SK-N-SH (cell line): ENCODE data around the gene TNFRSF18. TPM values are rescaled to one million over a fixed set of nuclear protein-coding genes. Genes with fewer than 3 reads are reported as not detected.

Experiments
- CTCF ChIA-PET: fragments of 300-600, 350-600 bp; formaldehyde crosslinking; extraction: SDS; loops from one replicate; lab custom pipeline; 2021; lab: Yijun Ruan, JAX
- POLR2A ChIA-PET: fragments of 350-600 bp; sonication (Branson Sonifier 250); formaldehyde crosslinking; extraction: SDS; loops from one replicate; lab custom pipeline; 2020; ENCODE audit warnings: antibody characterized with exemption, inconsistent platforms; lab: Yijun Ruan, JAX
- DNase-seq: peaks from one replicate; pipeline ENCODE4 v3.0.0; 2012
- H2AFZ ChIP-seq: fragments of 200-600 bp; sonication (generic); 2 replicates; pipeline ENCODE4 v1.8.1; 2016; ENCODE audit warnings: antibody characterized with exemption, mild to moderate bottlenecking, low read depth
- H3F3A ChIP-seq: fragments of 200-600 bp; sonication (generic); replicated peaks from 2 replicates; pipeline ENCODE3; 2016; ENCODE audit warnings: antibody characterized with exemption, mild to moderate bottlenecking; ENCODE audit not compliant: insufficient read depth
- H3K27ac ChIP-seq, 2 experiments: fragments of 200-500 bp in 1 of 2; fragments of 200-600 bp in 1 of 2; sonication (Bioruptor generic) in 1 of 2; sonication (generic), shearing (Covaris generic) in 1 of 2; 2 replicates each; pipeline versions ENCODE4 v1.5.1 to v1.6.1; 2014 to 2016; ENCODE audit warnings: low read depth in 2 of 2, inconsistent platforms in 1 of 2, low read length in 1 of 2, mild to moderate bottlenecking in 1 of 2, mixed read lengths in 1 of 2
- H3K27me3 ChIP-seq: fragments of 200-600 bp; sonication (generic), shearing (Covaris generic); 2 replicates; pipeline ENCODE4 v1.6.1; 2016; ENCODE audit warnings: mixed run types; ENCODE audit not compliant: insufficient read depth
- H3K36me3 ChIP-seq, 2 experiments: fragments of 200-500 bp in 1 of 2; fragments of 200-600 bp in 1 of 2; sonication (Bioruptor generic) in 1 of 2; sonication (generic) in 1 of 2; replicated peaks in 1 of 2; 2 replicates each; pipeline versions ENCODE3 to v1.5.1; 2014 to 2016; ENCODE audit warnings: low read length in 1 of 2, mild to moderate bottlenecking in 1 of 2; ENCODE audit not compliant: insufficient read depth in 2 of 2, control insufficient read depth in 1 of 2
- H3K4me1 ChIP-seq, 2 experiments: fragments of 200-500 bp in 1 of 2; fragments of 200-600 bp in 1 of 2; sonication (Bioruptor generic) in 1 of 2; sonication (generic), shearing (Covaris generic) in 1 of 2; 2 replicates each; pipeline versions ENCODE4 v1.5.1 to v1.6.1; 2014 to 2016; ENCODE audit warnings: low read depth in 1 of 2, low read length in 1 of 2, mixed run types in 1 of 2; ENCODE audit not compliant: insufficient read depth in 2 of 2, control insufficient read depth in 1 of 2
- H3K4me2 ChIP-seq: fragments of 200-600 bp; sonication (generic), shearing (Covaris generic); 2 replicates; pipeline ENCODE4 v1.6.1; 2017; ENCODE audit warnings: mixed run types
- H3K4me3 ChIP-seq, 2 experiments: fragments of 200-500 bp in 1 of 2; fragments of 200-600 bp in 1 of 2; sonication (Bioruptor generic) in 1 of 2; sonication (generic), shearing (Covaris generic) in 1 of 2; 2 replicates each; pipeline versions ENCODE4 v1.5.1 to v1.8.1; 2014 to 2016; ENCODE audit warnings: low read depth in 2 of 2, inconsistent platforms in 1 of 2, low read length in 1 of 2, mild to moderate bottlenecking in 1 of 2, mixed read lengths in 1 of 2, moderate library complexity in 1 of 2
- H3K79me2 ChIP-seq: fragments of 200-600 bp; sonication (generic); 2 replicates; pipeline ENCODE4 v1.8.1; 2017; ENCODE audit warnings: mild to moderate bottlenecking; ENCODE audit not compliant: insufficient read depth
- H3K9ac ChIP-seq: fragments of 200-600 bp; sonication (generic); 2 replicates; pipeline ENCODE4 v1.6.1; 2017; ENCODE audit warnings: mixed run types
- H3K9me2 ChIP-seq: fragments of 200-600 bp; sonication (generic); 2 replicates; pipeline ENCODE4 v1.6.1; 2017; ENCODE audit warnings: mixed run types
- H3K9me3 ChIP-seq: fragments of 200-600 bp; sonication (generic); 2 replicates; pipeline ENCODE4 v1.6.1; 2017; ENCODE audit warnings: mixed run types, mild to moderate bottlenecking, moderate library complexity
- H4K20me1 ChIP-seq: fragments of 200-600 bp; sonication (generic); 2 replicates; pipeline ENCODE4 v1.6.1; 2017; ENCODE audit warnings: mild to moderate bottlenecking, mixed run types; ENCODE audit not compliant: insufficient read depth
- CHD2 ChIP-seq: fragments of 150-350 bp; IDR thresholded peaks from 2 replicates; pipeline ENCODE4 v1.6.1; 2018; ENCODE audit warnings: low read length; ENCODE audit not compliant: partially characterized antibody
- EZH2phosphoT487 ChIP-seq: fragments of 200-600 bp; sonication (generic); IDR thresholded peaks from 2 replicates; pipeline ENCODE4 v1.6.1; 2017; ENCODE audit warnings: low read depth, mixed run types, mild to moderate bottlenecking, antibody characterized with exemption, moderate library complexity, borderline replicate concordance
- FOSL2 ChIP-seq: IDR thresholded peaks from 2 replicates; pipeline ENCODE4 v1.4.0; 2012; ENCODE audit warnings: low read depth, mild to moderate bottlenecking, moderate library complexity, borderline replicate concordance
- FOXM1 ChIP-seq: IDR thresholded peaks from 2 replicates; pipeline ENCODE4 v1.4.0; 2012; ENCODE audit warnings: low read depth, mild to moderate bottlenecking
- GATA2 ChIP-seq: sonication (generic); formaldehyde crosslinking; IDR thresholded peaks from 2 replicates; pipeline ENCODE4 v1.5.0; 2020; ENCODE audit warnings: mild to moderate bottlenecking, missing genetic modification reagents
- MXI1 ChIP-seq: IDR thresholded peaks from 2 replicates; pipeline ENCODE4 v1.6.1; 2012; ENCODE audit warnings: mild to moderate bottlenecking, low read depth, low read length, improper control_type of control experiment
- RCOR1 ChIP-seq: fragments of 150-350 bp; IDR thresholded peaks from 2 replicates; pipeline ENCODE4 v1.6.1; 2017; ENCODE audit warnings: antibody characterized with exemption, low read length
- RFX5 ChIP-seq: IDR thresholded peaks from 2 replicates; pipeline ENCODE4 v1.6.1; 2012; ENCODE audit warnings: mild to moderate bottlenecking, improper control_type of control experiment, low read length
- SIN3A ChIP-seq: IDR thresholded peaks from 2 replicates; pipeline ENCODE4 v1.6.1; 2012; ENCODE audit warnings: low read depth, mild to moderate bottlenecking, low read length, moderate library complexity, borderline replicate concordance
- SMC3 ChIP-seq: IDR thresholded peaks from 2 replicates; pipeline ENCODE4 v1.6.1; 2012; ENCODE audit warnings: low read depth, low read length, improper control_type of control experiment
- TAF1 ChIP-seq: IDR thresholded peaks from 2 replicates; pipeline ENCODE4 v1.6.1; 2012; ENCODE audit warnings: low read depth, mild to moderate bottlenecking, low read length, moderate library complexity, borderline replicate concordance
- YY1 ChIP-seq: IDR thresholded peaks from 2 replicates; pipeline ENCODE4 v1.4.0; 2012; ENCODE audit warnings: low read depth, mild to moderate bottlenecking
- WGBS: methylation state at CpG from one replicate; pipeline ENCODE4 v1.1.6; 2017; ENCODE audit warnings: low lambda C conversion rate; 5-methylcytosine and 5-hydroxymethylcytosine counted together
- polyA plus RNA-seq, 3 experiments: library from polyadenylated mRNA; depleted of rRNA; stranded (reverse); fragments of >200 nt; gene quantifications; 2 replicates each; pipeline ENCODE4 v1.2.3, GENCODE V29; 2012
- TF ChIP-seq, protein P1 (sequence below): fragments of 150-350 bp; IDR thresholded peaks from 2 replicates; pipeline ENCODE4 v1.6.1; 2016; ENCODE audit warnings: mild to moderate bottlenecking, low read depth, low read length
- TF ChIP-seq, protein P2 (sequence below): IDR thresholded peaks from 2 replicates; pipeline ENCODE4; 2012
- TF ChIP-seq, protein P3 (sequence below): IDR thresholded peaks from 2 replicates; pipeline ENCODE4 v1.4.0; 2012; ENCODE audit warnings: low read depth
- TF ChIP-seq, protein P4 (sequence below): IDR thresholded peaks from 2 replicates; pipeline ENCODE4 v1.4.0; 2012; ENCODE audit warnings: low read depth, borderline replicate concordance
- TF ChIP-seq, protein P5 (sequence below): IDR thresholded peaks from 2 replicates; pipeline ENCODE4 v1.4.0; 2012; ENCODE audit warnings: low read depth, borderline replicate concordance
- TF ChIP-seq, protein P6 (sequence below): fragments of 150-350 bp; IDR thresholded peaks from 2 replicates; pipeline ENCODE4 v1.6.1; 2017; ENCODE audit warnings: antibody characterized with exemption, low read length, low read depth, borderline replicate concordance

Gene TNFRSF18
- polyA plus RNA-seq, 1 of the 3 experiments (the other 2 are of a cell fraction), result 0.05 TPM

DNA sequence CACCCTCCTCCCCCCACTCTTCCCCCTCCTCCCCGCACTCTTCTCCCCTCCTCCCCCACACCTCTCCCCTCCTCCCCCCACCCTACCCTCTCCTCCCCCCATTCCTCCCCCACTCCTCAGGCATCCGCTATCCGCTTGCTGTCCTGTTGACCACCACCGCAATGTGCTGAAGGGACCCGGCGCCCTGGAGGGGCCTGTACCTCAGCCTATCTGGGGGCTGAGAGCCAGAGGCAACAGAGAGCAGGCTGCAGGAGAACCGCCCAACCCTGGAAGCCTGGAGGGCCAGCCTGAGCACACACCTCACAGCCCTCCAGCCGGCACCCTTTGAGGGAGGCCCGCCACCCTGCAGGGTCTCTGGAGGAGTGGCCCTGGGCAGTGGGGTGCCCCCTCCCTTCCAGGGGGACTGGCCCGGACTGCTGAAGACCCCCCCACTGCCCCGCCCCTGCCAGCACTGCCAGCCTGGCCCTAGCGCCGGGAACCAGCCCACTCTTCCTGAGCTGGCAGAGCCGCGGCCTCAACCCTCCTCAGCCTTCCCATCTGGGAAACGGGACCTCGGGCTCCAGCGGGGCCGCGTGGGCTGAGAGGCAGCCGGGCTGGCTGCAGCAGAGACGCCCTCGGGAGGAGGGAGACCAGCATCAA is 38.9 kb upstream of the TNFRSF18 start:
- Histone ChIP-seq H4K20me1 (no peaks in the 10 kb centered on the region), H3K27me3 (no peaks in the 10 kb centered on the region), H3K4me3 (no peak overlapping the region), H3K9ac (no peak overlapping the region), H3K4me1 (no peaks in the 10 kb centered on the region; a peak in 1 of 4 replicates), H3K9me2 (no peaks in the 10 kb centered on the region), H3K27ac (no peak overlapping the region), H3K4me2 (no peak overlapping the region), H3F3A (no peaks in the 10 kb centered on the region), H2AFZ (no peak overlapping the region), H3K9me3 (no peaks in the 10 kb centered on the region), H3K36me3 (no peaks in the 10 kb centered on the region), H3K79me2 (no peaks in the 10 kb centered on the region)
- POLR2A ChIA-PET, result no interaction called here
- CTCF ChIA-PET, result interaction anchor here (3.3 kb wide), 1 partner anchor 123 kb away, joined by 19 read pairs; no protein-coding TSS in a partner anchor
- TF ChIP-seq SIN3A (no peak), RFX5 (no peak), RCOR1 (no peak), SMC3 (no peak), MXI1 (no peak), CHD2 (no peak), TAF1 (no peak), FOXM1 (no peak), YY1 (no peak), EZH2phosphoT487 (no peak), GATA2 (CRISPR knock-in tag) (no peak), FOSL2 (no peak)
- TF ChIP-seq, protein P1, sequence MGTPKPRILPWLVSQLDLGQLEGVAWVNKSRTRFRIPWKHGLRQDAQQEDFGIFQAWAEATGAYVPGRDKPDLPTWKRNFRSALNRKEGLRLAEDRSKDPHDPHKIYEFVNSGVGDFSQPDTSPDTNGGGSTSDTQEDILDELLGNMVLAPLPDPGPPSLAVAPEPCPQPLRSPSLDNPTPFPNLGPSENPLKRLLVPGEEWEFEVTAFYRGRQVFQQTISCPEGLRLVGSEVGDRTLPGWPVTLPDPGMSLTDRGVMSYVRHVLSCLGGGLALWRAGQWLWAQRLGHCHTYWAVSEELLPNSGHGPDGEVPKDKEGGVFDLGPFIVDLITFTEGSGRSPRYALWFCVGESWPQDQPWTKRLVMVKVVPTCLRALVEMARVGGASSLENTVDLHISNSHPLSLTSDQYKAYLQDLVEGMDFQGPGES, result no peak
- TF ChIP-seq, protein P2, sequence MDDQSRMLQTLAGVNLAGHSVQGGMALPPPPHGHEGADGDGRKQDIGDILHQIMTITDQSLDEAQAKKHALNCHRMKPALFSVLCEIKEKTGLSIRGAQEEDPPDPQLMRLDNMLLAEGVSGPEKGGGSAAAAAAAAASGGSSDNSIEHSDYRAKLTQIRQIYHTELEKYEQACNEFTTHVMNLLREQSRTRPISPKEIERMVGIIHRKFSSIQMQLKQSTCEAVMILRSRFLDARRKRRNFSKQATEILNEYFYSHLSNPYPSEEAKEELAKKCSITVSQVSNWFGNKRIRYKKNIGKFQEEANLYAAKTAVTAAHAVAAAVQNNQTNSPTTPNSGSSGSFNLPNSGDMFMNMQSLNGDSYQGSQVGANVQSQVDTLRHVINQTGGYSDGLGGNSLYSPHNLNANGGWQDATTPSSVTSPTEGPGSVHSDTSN, result no peak
- TF ChIP-seq, protein P3, sequence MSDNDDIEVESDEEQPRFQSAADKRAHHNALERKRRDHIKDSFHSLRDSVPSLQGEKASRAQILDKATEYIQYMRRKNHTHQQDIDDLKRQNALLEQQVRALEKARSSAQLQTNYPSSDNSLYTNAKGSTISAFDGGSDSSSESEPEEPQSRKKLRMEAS, result no peak
- TF ChIP-seq, protein P4, sequence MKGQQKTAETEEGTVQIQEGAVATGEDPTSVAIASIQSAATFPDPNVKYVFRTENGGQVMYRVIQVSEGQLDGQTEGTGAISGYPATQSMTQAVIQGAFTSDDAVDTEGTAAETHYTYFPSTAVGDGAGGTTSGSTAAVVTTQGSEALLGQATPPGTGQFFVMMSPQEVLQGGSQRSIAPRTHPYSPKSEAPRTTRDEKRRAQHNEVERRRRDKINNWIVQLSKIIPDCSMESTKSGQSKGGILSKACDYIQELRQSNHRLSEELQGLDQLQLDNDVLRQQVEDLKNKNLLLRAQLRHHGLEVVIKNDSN, result no peak
- TF ChIP-seq, protein P5, sequence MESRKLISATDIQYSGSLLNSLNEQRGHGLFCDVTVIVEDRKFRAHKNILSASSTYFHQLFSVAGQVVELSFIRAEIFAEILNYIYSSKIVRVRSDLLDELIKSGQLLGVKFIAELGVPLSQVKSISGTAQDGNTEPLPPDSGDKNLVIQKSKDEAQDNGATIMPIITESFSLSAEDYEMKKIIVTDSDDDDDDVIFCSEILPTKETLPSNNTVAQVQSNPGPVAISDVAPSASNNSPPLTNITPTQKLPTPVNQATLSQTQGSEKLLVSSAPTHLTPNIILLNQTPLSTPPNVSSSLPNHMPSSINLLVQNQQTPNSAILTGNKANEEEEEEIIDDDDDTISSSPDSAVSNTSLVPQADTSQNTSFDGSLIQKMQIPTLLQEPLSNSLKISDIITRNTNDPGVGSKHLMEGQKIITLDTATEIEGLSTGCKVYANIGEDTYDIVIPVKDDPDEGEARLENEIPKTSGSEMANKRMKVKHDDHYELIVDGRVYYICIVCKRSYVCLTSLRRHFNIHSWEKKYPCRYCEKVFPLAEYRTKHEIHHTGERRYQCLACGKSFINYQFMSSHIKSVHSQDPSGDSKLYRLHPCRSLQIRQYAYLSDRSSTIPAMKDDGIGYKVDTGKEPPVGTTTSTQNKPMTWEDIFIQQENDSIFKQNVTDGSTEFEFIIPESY, result no peak
- TF ChIP-seq, protein P6, sequence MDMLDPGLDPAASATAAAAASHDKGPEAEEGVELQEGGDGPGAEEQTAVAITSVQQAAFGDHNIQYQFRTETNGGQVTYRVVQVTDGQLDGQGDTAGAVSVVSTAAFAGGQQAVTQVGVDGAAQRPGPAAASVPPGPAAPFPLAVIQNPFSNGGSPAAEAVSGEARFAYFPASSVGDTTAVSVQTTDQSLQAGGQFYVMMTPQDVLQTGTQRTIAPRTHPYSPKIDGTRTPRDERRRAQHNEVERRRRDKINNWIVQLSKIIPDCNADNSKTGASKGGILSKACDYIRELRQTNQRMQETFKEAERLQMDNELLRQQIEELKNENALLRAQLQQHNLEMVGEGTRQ, result no peak
- 51% methylated on average over 15 of the region's 23 CpGs for WGBS
- DNase-seq, result no peak
